ENCODE results near the gene MAP7D1. TPM values are rescaled to one million over a fixed set of nuclear protein-coding genes. Genes with fewer than 3 reads are reported as not detected.
A peak's percentile ranks its signal among the peaks of the same experiment; 100 is the strongest.

Gene MAP7D1
- total and polyA plus RNA-seq, 2 donors (not counting 3 experiments of a cell fraction or from before 2014, with no cell fraction given), result 69.7 to 193 TPM

DNA sequence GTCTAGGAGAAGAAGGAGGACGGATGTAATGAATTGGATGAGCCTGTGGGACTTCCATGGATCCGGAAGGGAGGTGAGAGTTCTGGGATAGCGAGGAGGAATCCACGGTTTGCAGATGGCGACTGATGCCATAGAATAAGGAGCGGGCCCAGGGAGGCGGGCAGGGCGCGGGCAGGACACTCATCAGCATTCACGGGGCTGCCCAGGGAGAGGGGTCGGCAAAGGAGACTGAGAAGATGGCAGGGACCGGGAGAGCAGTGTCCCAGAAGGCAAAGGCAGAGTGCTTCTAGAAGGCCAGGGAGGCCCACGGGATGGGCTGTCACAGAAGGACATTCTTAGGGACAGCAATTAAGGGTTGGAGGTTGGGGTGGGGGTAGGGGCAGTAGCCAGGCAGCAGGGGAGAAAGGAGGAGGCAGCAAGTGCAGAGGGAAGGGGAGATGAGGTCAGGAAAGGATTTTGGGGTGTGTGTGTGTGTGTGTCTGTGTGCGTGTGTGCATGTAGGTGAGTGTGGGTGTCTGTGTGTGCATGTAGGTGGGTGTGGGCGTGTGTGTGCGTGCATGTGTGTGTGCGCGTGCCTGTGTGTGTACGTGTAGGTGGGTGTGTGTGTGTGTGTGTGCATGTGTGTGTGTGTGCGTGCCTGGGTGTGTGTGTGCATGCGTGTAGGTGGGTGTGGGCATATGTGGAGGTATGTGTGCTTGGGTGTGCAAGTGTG is 29.8 kb upstream of the MAP7D1 start:
- H3K9ac ChIP-seq (replicated peaks; ENCODE audit: extremely low read depth, insufficient read depth, low read length), result no peak overlapping the region
- H3K4me1 ChIP-seq (ENCODE audit: control insufficient read depth, extremely low read depth, insufficient read depth, low read length), result no peaks in the 10 kb centered on the region
- dilution Hi-C loops (cut with MboI; ENCODE audit: extremely low pct_ligation_motif_present, low sequenced_read_pairs) (no loop called here), intact Hi-C loops (cut with micrococcal nuclease) (no loop called here)
- no peak for FAIRE-seq
- peak overlapping the region; percentile 40 for H2AFZ ChIP-seq (ENCODE audit: low read depth, low read length)
- CTCF ChIA-PET, result interaction anchor here (0.6 to 1.0 kb wide), 2 partner anchors 9 to 484 kb away, joined by 4 to 5 read pairs; no protein-coding TSS in a partner anchor
- BruUV-seq (replicated peaks), result no TSS peak
- no peak overlapping the region for H3K4me3 ChIP-seq (replicated peaks in 1 of 3; ENCODE audit: insufficient read depth in 1 of 3, low read depth in 1 of 3, low read length in 3 of 3)
- H3K36me3 ChIP-seq (ENCODE audit: control insufficient read depth in 2 of 2, extremely low read depth in 1 of 2, insufficient read depth in 2 of 2, low read length in 2 of 2), result no peaks in the 10 kb centered on the region
- H3K9me3 ChIP-seq (replicated peaks; ENCODE audit: control insufficient read depth, insufficient read depth, low read length), result no peaks in the 10 kb centered on the region
- no peak for DNase-seq (ENCODE audit: low read depth, low spot score)
- no peaks in the 10 kb centered on the region for H4K20me1 ChIP-seq (replicated peaks; ENCODE audit: control insufficient read depth, extremely low read depth, insufficient read depth, low read length)
- H3K79me2 ChIP-seq (ENCODE audit: control insufficient read depth, insufficient read depth, low read length), result no peaks in the 10 kb centered on the region
- TF ChIP-seq GATA2 (IDR thresholded peaks at IDR 0.05; ENCODE audit: insufficient read depth, insufficient read length, low read depth, low read length) (no peak), POLR2A (IDR thresholded peaks at IDR 0.05; ENCODE audit: low read depth, low read length) (no peak), JUN (IDR thresholded peaks at IDR 0.05; ENCODE audit: borderline replicate concordance, insufficient read depth, insufficient read length, low read depth) (no peak)
- H3K27ac ChIP-seq (ENCODE audit: insufficient read depth, low read depth, low read length), result no peak overlapping the region
- peaks cover 5 to 9% of the 10 kb centered on the region in 2 experiments for H3K27me3 ChIP-seq (ENCODE audit: control insufficient read depth in 2 of 2, insufficient read depth in 2 of 2, low read length in 2 of 2)
- H3K4me2 ChIP-seq (ENCODE audit: insufficient read depth, low read length), result no peak overlapping the region
- POLR2A ChIA-PET, result no interaction called here
- H3K9me1 ChIP-seq (replicated peaks; ENCODE audit: control insufficient read depth, extremely low read depth, insufficient read depth, low read length), result no peaks in the 10 kb centered on the region

DNA sequence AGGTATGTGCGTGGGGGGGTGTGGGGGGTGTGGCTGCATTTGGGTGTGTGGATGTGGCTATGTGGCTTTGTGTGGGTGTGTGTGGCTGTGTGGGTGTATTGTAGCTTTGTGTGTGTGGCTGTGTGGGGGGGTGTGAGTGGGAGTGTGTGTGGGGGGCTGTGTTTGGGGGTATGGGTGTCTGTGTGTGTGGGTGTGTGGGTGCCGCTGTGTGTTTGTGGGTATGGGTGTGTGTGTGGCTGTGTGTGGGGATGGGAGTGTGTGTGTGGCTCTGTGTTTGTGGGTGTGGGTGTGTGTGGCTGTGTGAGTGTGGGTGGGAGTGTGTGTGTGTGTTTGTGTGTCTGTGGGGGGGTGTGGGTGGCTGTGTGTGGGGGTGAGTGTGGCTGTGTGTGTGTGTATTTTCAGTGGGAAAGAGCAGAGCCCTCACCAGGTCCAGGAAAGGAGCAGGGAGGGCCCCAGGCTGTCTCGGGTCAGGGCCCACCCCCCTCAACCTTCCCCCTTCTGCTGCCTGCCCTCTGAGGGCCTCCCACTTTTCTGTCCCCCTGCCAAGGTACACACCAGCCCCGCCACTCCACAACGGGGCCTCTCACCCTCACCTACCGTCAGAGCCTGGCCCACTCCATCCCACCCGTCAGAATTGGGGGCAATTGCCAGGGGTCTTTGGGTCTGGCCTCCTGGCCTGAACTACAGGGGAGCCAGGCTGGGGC is 29.0 kb upstream of the MAP7D1 start:
- dilution Hi-C loops (cut with MboI; ENCODE audit: extremely low pct_ligation_motif_present, low sequenced_read_pairs), result no loop called here
- intact Hi-C loops (cut with micrococcal nuclease), result no loop called here
- CTCF ChIA-PET, result interaction anchor here (2.2 kb wide), 1 partner anchor 8 kb away, joined by 6 read pairs; no protein-coding TSS in a partner anchor
- TF ChIP-seq JUN (IDR thresholded peaks at IDR 0.05; ENCODE audit: borderline replicate concordance, insufficient read depth, insufficient read length, low read depth) (no peak), FOS (IDR thresholded peaks at IDR 0.05; ENCODE audit: borderline replicate concordance, insufficient read depth, low read length) (no peak), POLR2AphosphoS5 (IDR thresholded peaks at IDR 0.05; ENCODE audit: insufficient read depth, low read depth, low read length) (no peak), POLR2A (IDR thresholded peaks at IDR 0.05; ENCODE audit: low read depth, low read length) (no peak), EZH2 (IDR thresholded peaks at IDR 0.05; ENCODE audit: borderline replicate concordance, low read depth, low read length, severe bottlenecking) (no peak), CTCF (IDR thresholded peaks at IDR 0.05; ENCODE audit: extremely low read depth in 1 of 2, insufficient read depth in 1 of 2, low read depth in 1 of 2, low read length in 2 of 2) (no peak), MYC (IDR thresholded peaks at IDR 0.05; ENCODE audit: low read depth, low read length) (no peak), GATA2 (IDR thresholded peaks at IDR 0.05; ENCODE audit: insufficient read depth, insufficient read length, low read depth, low read length) (no peak)
- TF ChIP-seq, protein P1, sequence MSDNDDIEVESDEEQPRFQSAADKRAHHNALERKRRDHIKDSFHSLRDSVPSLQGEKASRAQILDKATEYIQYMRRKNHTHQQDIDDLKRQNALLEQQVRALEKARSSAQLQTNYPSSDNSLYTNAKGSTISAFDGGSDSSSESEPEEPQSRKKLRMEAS (IDR thresholded peaks at IDR 0.05; ENCODE audit: insufficient read depth, insufficient read length), result no peak
- no peak overlapping the region for H3K9ac ChIP-seq (replicated peaks; ENCODE audit: extremely low read depth, insufficient read depth, low read length)
- no peaks in the 10 kb centered on the region for H3K79me2 ChIP-seq (ENCODE audit: control insufficient read depth, insufficient read depth, low read length)
- no peaks in the 10 kb centered on the region for H3K9me1 ChIP-seq (replicated peaks; ENCODE audit: control insufficient read depth, extremely low read depth, insufficient read depth, low read length)
- peaks cover 5 to 9% of the 10 kb centered on the region in 2 experiments for H3K27me3 ChIP-seq (ENCODE audit: control insufficient read depth in 2 of 2, insufficient read depth in 2 of 2, low read length in 2 of 2)
- H3K4me1 ChIP-seq (ENCODE audit: control insufficient read depth, extremely low read depth, insufficient read depth, low read length), result no peaks in the 10 kb centered on the region
- DNase-seq (ENCODE audit: low read depth, low spot score) (no peak), FAIRE-seq (no peak)
- H3K27ac ChIP-seq (ENCODE audit: insufficient read depth, low read depth, low read length), result no peak overlapping the region
- H3K9me3 ChIP-seq (replicated peaks; ENCODE audit: control insufficient read depth, insufficient read depth, low read length), result no peaks in the 10 kb centered on the region
- H3K4me2 ChIP-seq (ENCODE audit: insufficient read depth, low read length), result no peak overlapping the region
- POLR2A ChIA-PET, result no interaction called here
- BruUV-seq (replicated peaks), result no TSS peak
- no peak overlapping the region for H2AFZ ChIP-seq (ENCODE audit: low read depth, low read length)
- no peaks in the 10 kb centered on the region for H3K36me3 ChIP-seq (ENCODE audit: control insufficient read depth in 2 of 2, extremely low read depth in 1 of 2, insufficient read depth in 2 of 2, low read length in 2 of 2)
- H4K20me1 ChIP-seq (replicated peaks; ENCODE audit: control insufficient read depth, extremely low read depth, insufficient read depth, low read length), result no peaks in the 10 kb centered on the region
- no peak overlapping the region for H3K4me3 ChIP-seq (replicated peaks in 1 of 3; ENCODE audit: insufficient read depth in 1 of 3, low read depth in 1 of 3, low read length in 3 of 3)
